GM19452 (cell line): Measurements from ENCODE around the gene ERVV-1.
"Not testable (repeated sequence)": the region's sequence is repeated elsewhere in the genome, so short reads cannot be mapped to it uniquely, and the experiment has no call there.

Source experiments
- ATAC-seq: cut with Tn5 transposase; IDR thresholded peaks from one replicate; pipeline ENCODE4 v1.9.1; 2021; ENCODE audit not compliant: unreplicated experiment

Gene ERVV-1, protein sequence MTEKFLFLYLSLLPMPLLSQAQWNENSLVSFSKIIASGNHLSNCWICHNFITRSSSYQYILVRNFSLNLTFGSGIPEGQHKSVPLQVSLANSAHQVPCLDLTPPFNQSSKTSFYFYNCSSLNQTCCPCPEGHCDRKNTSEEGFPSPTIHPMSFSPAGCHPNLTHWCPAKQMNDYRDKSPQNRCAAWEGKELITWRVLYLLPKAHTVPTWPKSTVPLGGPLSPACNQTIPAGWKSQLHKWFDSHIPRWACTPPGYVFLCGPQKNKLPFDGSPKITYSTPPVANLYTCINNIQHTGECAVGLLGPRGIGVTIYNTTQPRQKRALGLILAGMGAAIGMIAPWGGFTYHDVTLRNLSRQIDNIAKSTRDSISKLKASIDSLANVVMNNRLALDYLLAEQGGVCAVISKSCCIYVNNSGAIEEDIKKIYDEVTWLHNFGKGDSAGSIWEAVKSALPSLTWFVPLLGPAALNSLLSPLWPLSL

DNA sequence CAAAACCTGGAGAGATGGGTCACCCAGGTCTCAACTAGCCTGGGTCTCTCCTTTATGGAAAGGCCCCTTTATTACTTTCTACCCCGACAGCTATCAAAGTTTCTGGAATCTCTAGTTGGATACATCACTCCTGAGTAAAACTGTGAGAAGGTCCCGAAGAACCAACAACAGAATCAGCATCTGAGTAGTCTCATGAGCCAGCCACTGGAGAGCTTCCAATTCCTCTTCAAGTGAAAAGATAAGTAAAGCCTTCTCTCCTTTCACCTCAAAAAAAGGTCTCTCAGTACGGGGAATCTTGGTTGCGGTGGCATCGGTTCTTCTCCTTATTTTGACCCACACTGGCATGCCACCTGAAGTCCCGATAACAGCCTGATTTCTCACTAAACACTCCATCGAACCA, at the start of gene ERVV-1:
Gene ERVV-1 (plus strand): TSS at position 301 of the 400 bp plus-strand sequence. CDS start 170 bp downstream, outside the sequence.
- no peak for ATAC-seq

GRCh38 chr19:52967772-52968171, 45.9 kb upstream of the ERVV-1 start:
- no peak for ATAC-seq

GRCh38 chr19:52981329-52981728, 32.4 kb upstream of the ERVV-1 start:
- ATAC-seq = no peak

DNA sequence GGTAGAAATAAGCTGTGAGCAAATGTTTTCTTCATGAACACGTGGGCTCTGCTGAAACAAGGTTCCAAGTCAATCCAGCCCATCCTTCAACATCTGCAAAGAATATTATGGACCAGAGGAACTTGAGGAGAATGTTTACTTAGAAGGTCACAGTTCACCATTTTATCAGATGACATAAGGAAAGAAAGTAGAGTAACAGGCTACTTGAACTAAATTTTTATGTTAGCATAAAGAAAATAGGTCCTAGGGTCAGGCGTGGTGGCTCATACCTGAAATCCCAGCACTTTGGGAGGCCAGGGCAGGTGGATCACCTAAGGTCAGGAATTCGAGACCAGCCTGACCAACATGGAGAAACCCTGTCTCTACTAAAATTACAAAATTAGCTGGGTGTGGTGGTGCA, 30.6 kb upstream of the ERVV-1 start:
- not testable (repeated sequence) for ATAC-seq

- ATAC-seq = no peak
These were observed 26.5 kb upstream of the ERVV-1 start for GRCh38 chr19:52987221-52987620.

DNA sequence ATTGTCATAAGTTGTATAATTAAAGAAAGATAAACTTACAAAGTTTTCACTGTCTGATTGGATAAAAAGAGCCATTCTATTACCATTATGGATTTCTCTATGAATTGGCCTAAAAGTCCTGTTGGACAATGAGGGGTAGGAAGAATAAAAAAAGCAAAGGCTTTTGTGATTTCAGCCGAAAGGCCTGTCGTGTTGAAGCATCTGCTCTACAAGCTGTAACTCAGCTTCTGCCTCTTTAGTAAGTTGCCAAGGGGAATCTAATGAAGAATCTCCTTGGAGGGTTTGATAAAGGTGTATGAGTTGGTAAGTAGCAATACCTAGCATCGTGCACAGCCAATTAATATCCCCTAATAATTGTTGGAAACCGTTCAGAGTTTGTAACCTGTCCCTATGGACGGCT, 25.2 kb upstream of the ERVV-1 start:
- ATAC-seq = no peak

- no peak for ATAC-seq
These were observed 22.8 kb upstream of the ERVV-1 start for GRCh38 chr19:52990759-52991418.

DNA sequence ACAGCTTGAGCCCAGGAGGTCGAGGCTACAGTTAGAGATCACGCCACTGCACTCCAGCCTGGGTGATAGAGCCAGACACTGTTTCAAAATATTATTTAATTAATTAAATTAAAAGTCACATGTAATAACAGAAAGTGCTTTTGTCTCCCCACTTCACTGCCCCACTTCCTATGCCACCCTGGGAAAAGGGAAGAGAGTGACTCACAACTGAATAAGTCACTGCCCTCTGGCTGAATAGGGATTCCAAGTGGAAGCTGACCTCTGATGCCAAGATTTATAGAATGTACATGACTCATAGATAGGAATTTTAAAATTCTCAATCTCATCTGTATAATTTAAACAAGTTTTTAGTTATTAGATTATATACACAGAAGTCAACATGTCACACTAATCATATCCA, 22.2 kb upstream of the ERVV-1 start:
- no peak for ATAC-seq

- ATAC-seq = no peak
These were observed 21.4 kb upstream of the ERVV-1 start for GRCh38 chr19:52992109-52993004.

DNA sequence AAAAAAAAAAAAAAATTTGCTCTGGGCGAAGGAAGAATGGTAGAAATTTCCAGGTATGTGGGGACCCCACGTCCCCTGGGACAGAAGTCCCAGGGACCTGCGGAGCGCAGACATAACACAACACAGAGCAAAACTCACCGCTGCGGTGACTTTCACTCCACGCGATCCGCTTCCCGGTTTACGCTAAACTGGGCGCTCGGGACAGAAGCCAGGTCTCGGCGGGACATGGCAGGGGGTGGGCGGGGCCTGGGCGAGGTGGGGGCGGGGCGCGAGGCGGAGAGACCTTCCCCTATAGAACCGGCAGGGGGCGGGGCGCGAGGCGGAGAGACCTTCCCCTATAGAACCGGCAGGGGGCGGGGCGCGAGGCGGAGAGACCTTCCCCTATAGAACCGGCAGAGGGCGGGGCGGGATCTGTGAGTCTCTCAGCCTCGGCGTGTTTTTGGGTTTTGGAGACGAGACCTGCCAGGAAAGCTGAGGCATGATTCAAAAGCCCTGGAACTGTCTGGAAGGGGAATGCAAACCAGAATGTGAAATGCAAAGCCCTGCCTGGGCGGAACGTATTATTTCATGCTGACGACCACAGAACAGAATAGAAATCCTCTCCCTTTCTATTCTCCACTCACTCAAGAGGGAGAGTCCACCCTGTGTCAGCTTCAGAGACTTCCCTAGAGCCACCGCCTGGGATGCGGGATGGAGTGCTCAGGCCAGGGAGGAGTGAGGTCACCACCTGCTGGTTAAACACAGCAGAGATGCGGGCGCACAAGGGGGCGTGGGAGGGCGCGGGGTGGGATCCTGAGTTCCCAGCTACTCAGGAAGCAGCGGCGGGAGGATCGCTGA, 20.2 kb upstream of the ERVV-1 start:
- no peak for ATAC-seq

- ATAC-seq = no peak
These were observed 18.0 kb upstream of the ERVV-1 start for GRCh38 chr19:52995711-52996110.

DNA sequence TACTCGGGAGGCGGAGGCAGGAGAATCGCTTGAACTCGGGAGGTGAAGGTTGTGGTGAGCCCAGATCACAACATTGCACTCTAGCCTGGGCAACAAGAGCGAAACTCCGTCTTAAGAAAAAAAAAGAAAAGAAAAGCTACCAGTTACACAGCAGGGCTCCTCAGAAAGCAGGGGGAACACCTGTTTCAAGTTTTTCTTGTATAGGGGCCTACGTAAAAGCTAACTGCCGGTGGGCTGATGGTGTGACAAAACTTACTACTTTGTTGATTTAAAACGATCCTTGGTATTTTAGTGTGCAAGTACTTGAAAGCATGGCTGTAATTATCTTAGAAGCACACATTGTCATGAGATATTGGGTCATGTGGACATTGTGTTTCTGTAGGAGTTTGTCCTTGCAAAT, 15.7 kb upstream of the ERVV-1 start:
- no peak for ATAC-seq

DNA sequence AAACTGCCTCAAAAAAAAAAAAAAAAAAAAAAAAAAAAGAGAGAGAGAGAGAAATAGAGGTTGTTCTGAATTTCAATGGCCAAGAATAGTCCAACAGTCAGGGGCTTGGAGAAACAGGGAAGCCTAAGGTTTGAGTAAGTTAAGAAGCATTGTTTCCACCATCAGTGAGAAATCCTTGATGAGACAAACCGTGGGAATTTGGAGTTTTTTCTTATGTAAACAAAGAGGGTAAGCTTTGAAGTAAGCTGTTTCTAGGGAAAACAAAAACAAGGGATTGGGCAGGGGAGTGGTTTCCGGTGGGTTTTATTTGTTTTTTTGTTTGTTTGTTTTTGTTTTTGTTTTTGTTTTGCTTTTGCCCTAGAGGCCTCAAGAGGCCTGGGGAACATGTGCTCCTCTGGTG, 11.2 kb upstream of the ERVV-1 start:
- no peak for ATAC-seq

- ATAC-seq = no peak
These were observed 9.5 kb upstream of the ERVV-1 start for GRCh38 chr19:53004242-53004641.

- no peak for ATAC-seq
These were observed 6.5 kb upstream of the ERVV-1 start for GRCh38 chr19:53007200-53007599.

GRCh38 chr19:53007606-53008005, 6.1 kb upstream of the ERVV-1 start:
- no peak for ATAC-seq

- no peak for ATAC-seq
These were observed 5.5 kb upstream of the ERVV-1 start for GRCh38 chr19:53008061-53008778.

DNA sequence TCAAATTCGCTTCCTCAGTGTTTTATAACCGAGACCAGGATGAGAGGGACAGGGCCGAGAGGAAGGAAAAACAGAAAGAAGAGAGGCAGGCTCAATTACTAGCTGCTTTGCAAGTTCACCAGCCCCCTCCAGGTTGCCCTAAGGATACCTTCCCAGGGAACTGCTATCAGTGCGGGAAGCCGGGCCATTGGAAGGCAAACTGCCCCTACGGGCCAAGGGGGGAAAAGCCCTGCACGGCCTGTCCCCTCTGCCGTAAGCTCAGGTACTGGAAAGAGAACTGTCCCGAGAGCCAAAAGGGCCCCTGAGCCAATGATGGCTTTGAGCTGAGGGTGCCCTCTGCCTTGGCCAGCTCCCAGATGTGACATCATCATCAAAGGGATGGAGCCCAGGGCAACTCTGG, 3.2 kb upstream of the ERVV-1 start:
- no peak for ATAC-seq

DNA sequence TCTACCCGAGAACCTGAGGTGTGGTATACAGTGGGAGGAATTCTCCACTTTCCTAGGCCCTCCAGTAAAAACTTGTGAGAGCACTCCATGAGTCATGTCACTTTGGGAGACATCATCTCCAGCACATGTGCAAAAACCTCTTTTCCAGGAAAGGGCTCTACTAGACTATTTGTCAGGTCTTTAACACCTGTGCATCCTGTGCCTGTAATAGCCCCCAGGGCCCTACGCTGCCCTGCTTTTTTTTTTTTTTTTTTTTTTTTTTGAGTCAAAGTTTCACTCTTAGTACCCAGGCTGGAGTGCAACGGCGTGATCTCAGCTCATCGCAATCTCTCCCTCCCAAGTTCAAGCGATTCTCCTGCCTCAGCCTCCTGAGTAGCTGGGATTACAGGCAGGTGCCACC, 1.7 kb upstream of the ERVV-1 start:
- ATAC-seq = no peak

DNA sequence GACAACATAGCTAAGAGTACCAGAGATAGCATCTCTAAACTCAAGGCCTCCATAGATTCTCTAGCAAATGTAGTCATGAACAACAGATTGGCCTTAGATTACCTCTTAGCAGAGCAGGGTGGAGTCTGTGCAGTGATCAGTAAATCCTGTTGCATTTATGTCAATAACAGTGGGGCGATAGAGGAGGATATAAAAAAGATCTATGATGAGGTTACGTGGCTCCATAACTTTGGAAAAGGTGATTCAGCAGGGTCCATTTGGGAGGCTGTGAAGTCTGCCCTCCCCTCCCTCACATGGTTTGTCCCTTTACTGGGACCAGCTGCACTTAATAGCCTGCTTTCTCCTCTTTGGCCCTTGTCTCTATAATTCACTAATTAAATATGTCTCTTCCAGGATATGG, 1.4 kb downstream of the ERVV-1 start:
- ATAC-seq = no peak
